ENCODE measurements around the gene C1orf115.

DNA sequence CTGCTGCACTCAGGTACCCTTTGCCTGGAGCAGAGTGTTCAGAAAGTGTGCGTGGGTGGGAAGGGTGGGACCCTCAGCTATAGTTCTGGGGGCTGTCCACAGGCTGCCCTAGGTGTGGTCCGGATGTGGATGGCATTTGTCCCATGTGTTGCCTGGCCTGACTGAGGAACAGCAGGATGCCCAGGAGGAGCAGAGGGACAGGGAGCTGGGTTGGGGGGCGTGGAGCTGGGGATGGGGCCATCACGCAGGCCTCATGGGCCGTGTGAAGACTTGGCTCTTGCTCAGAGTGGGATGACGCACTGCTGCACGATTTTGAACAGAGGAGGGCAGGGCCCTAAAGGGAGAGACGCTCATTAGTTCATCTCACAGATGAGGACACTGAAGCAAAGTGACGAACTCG, 17.0 kb downstream of the C1orf115 start:
- TF ChIP-seq, protein P1, sequence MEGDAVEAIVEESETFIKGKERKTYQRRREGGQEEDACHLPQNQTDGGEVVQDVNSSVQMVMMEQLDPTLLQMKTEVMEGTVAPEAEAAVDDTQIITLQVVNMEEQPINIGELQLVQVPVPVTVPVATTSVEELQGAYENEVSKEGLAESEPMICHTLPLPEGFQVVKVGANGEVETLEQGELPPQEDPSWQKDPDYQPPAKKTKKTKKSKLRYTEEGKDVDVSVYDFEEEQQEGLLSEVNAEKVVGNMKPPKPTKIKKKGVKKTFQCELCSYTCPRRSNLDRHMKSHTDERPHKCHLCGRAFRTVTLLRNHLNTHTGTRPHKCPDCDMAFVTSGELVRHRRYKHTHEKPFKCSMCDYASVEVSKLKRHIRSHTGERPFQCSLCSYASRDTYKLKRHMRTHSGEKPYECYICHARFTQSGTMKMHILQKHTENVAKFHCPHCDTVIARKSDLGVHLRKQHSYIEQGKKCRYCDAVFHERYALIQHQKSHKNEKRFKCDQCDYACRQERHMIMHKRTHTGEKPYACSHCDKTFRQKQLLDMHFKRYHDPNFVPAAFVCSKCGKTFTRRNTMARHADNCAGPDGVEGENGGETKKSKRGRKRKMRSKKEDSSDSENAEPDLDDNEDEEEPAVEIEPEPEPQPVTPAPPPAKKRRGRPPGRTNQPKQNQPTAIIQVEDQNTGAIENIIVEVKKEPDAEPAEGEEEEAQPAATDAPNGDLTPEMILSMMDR (IDR thresholded peaks at IDR 0.05; ENCODE audit: low read depth, low read length), result no peak
- TF ChIP-seq EZH2phosphoT487 (IDR thresholded peaks at IDR 0.05; ENCODE audit: low read depth), result no peak
